ENCODE measurements around the gene OSGIN1.

Gene OSGIN1

DNA sequence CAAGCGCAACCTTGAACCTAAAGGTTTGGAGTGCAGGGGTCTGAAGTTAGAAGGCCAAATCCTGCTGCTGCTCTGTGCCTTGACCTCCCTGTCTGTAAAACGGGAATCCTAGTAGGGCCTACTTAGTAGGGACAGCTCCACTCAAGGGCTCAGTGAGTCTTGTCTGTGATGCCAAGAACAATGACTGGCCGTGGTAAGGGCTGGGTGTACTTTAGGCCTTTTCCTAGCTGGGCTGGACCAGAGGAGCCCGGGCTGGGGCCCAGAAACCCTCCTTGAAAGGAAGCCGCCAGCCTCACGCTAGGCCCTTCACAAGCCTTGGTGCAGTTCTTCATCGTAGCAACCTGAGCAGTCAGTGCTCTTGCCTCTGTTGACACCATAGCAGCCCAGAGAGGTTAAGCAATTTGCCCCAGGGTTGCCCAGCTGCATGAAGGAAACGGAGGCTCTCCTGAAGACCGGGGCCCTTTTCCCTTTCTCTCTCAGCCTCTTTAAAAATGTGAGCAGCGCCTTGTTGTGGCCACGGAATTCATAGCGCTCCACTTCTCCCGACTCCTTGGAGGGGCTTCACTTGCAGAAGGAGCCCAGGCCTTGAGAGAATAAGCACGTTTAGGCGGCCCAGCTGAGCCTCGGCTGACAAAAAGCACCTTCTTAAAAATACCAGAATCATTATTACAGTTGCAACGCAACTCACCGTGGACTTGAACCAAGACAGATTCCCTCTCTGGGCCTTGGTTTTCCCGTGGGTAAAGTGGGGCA, 19.4 kb downstream of the OSGIN1 start:
- no peak for DNase-seq (ENCODE audit: low read depth, low spot score)

DNA sequence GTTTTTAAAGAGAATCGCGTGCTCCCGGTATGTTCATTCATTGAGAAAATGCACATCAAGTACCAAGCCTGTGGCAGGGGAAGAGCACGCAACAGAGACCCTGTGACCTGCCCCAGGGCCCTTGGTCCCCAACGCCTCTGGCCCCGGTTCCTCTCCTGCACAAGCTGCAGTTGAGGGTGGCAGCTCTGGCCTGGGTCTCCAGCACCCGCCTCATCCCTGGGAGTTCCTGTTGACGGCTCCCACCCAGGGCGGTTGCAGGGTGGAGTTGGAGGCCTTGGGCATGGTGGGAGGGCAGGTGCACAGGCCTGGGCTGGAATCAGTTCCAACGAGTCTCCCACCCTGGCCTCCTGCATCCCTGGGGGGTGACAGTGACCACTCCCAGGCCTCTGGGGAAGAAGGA, 20.0 kb downstream of the OSGIN1 start:
- no peak for DNase-seq (ENCODE audit: low read depth, low spot score)

DNA sequence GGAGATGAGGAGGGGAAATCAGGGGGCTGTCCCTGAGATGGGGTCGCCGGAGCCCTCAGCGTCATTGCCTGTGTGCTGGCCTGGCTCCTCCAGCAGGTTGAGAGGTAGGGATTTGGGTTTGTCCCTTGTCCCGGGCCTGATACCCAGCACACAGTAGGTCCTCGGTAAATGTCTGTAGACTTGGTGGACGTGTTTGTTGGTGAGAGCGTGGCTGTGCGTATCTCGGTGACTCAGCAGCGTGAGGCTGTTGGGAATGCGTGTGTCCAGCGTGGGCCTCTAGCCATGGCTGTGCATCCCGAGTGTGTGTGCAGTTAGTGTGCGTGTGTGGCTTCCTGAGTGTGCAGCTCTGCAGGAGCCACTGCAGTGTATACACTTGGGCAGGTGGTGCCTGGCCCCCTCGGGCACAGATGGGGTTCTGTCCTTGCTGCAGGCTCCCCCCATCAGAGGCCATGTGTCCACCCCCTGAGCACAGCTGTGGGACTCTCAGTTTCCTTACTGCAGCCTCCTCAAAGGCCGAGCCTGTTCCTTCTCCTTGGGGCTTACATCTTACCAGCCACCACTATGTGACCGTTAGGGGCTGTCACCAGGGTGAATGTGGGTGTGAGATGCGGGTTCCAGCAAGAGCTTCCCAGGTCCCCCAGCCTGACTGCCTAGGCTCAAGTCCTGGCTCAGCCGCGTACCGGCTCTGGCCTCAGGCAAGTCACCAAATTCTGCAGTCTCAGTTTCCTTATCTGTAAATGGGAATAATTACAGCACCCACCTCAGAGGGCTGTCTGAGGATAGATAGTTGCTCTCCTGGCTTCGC, 20.7 kb downstream of the OSGIN1 start:
- DNase-seq (ENCODE audit: low read depth, low spot score), result no peak

DNA sequence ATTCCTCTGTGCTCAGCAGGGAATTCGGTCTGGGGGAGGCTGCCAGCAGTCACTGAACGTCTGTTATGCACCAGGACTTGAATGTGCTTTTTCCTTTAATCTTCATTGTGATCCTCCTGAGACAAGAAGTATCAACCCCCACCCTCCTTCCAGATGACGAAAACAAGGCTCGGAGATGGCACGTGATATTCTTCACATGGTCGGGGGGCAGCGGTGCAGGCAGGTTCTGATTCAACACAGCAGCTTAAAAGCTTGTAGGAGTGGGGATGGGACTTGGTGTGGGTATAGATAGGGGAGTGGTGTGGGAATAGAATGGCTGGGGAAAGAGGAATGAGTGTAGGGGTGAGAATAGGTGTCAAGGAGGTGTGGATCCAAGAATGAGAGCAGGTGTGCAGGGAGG, 21.4 kb downstream of the OSGIN1 start:
- no peak for DNase-seq (ENCODE audit: low read depth, low spot score)

DNA sequence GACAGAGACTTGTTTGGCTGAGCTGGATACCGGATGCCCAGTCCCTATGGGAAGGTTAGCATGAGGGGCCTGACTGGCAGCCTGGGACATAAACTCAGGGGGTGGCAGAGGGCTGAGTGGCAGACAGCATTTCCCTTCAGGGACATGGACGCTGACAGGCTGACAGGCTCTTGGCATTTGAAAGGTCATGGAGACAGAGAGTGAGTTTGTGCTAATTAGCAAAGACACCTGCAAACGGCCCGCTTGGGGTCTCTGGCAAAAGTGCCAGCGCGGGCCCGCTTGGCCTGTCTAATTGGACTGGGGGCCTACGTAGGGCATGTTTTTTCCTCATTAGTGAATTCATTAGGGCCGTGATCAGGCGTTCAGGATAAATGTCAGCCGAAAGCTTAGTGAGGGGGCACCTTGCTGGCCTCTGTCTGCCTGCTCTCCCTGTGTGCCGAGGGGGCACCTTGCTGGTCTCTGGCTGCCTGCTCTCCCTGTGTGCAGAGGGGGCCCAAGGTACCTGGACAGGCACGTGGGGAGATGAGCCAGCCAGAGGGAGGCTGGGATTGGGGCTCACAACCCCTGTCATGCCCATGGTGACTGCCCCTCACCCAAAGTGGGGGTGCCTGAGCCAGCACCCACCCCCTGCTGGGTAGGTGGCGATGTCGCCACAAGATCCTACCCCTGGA, 22.7 kb downstream of the OSGIN1 start:
- DNase-seq (ENCODE audit: low read depth, low spot score), result no peak

DNA sequence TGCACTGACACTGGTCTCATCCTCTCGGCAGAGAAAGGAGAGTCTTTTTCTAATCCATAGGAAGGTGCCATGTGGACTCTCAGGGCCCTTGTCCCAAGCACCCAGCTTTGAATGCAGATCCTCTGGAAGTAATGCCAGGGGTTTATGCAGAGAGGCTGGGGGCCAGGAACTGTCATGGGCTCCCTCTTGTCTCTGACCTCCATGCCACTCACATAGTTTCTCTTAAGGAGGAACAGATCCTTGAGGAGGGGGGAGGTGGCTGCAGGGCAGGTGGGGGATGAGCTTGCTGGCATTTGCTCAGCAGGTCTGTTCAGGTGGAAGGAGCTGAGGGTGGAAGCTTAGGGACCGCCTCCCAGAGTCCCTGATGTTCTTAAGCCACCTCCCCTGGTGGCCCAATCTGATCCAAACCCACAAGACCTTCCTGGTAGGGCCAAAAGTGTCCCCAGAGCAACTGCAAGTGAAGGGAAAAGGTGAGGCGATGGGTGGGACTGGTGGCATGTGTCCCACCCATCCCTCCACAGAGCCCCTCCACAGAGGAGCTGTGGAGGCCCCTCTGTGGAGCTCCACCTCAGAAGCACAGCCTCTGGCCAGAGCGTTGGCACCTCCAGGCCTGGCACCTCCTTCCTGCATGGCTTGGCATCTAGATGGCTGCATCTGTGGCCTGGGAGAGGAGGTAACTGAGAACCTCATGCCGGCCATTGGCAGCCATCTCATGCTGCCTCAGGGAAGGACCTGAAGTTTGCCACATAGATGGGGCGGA, 24.2 kb downstream of the OSGIN1 start:
- no peak for DNase-seq (ENCODE audit: low read depth, low spot score)

DNA sequence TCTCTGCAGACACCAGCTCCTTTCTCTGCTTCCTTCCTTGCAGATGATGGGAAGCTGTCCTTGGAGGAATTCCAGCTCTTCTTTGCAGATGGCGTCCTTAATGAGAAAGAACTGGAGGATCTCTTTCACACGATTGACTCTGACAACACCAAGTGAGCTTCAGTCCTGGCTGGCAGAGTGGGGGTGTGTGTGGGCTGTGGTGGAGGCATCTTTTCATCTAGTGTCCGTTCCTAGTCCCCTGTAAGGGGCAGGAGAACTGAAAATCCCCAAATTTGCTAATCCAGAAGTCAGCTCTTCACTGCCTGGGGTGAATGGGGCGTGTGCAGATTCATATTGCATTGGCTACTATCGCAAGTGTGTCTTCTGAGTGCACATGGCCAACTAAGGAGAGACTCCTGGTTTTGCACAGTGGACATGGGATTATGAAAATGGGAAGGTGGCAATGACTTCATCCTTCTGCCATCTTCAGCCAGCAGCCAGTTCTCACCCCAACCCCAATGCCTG, 25.4 kb downstream of the OSGIN1 start:
- no peak for DNase-seq (ENCODE audit: low read depth, low spot score)

DNA sequence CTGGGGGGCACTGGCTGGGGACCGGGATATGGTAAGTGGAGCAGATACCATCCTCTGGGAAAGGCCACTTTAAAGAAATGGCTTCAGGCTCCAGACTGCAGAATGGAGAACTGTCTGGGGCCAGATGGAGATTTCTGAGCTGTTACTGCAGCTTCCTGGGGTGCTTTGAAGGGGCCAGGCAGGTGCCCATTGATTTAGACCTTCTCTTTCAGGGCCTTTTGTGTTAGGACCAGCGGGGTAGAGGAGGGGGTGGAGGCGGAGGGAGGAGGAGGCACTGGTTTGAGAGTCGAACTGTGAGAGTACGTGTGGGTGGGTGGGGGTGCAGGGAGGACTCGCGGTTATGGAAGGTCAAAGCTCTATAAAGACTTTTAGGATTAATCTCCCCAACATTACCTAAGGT, 26.4 kb downstream of the OSGIN1 start:
- DNase-seq (ENCODE audit: low read depth, low spot score), result no peak

DNA sequence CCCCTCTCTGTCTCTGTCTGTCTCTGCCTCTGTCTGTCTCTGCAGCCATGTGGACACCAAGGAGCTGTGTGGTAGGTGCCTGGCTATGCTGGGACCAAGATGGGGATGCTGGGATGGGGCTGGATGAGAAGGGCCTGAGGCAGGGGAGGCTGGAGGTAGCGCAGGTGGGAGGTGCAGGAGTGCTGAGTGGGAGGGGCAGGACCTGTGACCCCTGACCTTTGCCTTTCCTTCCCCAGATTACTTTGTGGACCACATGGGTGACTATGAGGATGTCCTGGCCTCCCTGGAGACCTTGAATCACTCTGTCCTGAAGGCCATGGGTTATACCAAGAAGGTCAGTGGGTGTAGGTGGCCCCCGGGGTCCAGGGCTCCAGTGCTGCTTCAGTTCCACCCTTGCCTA, 27.8 kb downstream of the OSGIN1 start:
- no peak for DNase-seq (ENCODE audit: low read depth, low spot score)

DNA sequence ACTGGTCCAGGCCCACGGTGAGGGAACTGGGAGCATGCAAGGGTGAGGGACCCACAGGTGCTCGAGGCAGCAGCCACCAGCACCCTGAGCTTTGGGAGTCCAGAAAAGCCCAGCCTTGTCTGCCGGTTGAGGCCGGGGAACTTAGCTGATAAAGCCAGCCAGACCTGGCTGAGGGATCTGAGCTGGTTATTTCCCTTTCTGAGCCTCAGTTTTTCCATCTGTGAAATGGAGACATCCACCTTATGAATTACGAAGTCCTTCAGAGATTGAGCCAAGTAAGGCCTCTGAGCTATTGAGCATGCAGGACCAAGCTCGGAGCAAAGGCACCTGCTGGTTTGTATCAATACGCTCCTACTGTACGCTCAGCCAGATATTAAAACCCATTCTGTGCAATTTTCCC, 28.8 kb downstream of the OSGIN1 start:
- DNase-seq (ENCODE audit: low read depth, low spot score), result no peak

DNA sequence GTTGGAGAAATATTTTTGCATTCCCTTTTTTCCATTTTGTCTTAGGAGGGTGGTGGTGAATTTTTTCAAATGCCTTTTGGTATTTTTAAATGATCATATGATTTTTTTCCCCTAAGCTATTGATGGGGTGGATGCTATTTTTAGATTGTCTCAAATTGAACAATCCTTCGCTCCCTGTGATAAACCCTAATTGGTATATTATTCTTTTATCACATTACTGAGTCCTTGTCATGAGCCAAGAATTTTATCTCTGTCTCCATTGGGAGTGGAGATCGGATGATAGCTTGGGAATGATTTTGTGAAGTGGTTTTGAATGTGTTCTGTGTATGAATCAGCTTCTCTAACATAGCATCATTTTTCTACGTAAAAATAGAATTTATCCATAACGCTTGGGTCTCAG, 30.5 kb downstream of the OSGIN1 start:
- no peak for DNase-seq (ENCODE audit: low read depth, low spot score)

DNA sequence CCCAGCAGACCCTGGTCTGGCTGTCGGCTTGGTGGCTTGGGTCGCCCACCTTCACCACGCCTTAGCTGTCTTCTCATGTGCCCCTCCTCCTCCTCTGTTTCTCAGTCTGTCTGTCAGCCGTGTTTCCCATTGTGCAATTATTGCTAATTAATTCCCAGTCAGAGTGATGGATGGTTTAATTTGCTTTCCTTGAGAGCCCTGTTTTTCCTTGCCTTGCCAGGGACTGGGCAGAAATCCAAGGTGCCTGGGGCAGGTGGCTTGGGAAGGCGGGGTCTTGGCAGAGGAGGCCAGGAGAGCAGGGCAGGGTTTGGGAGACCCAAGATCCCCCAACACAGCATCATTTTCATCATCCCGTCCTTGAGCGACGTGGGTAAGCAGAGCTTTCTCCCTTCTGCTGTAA, 36.3 kb downstream of the OSGIN1 start:
- DNase-seq (ENCODE audit: low read depth, low spot score), result no peak

DNA sequence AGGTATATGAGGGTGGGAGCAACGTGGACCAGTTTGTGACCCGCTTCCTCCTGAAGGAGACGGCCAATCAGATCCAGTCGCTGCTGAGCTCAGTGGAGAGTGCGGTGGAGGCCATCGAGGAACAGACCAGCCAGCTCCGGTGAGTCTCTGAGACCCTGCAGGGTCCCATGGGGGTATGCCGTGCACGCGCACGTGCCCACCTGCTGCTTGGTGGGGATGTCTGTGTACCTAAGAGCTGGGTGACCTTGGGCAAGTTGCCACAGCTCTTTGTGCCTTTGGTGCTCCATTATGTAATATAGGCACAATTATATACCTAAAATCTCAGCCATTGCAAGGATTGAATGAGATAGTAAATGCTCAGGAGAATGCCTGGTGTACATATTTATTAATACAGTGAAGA, 37.5 kb downstream of the OSGIN1 start:
- DNase-seq (ENCODE audit: low read depth, low spot score), result no peak

DNA sequence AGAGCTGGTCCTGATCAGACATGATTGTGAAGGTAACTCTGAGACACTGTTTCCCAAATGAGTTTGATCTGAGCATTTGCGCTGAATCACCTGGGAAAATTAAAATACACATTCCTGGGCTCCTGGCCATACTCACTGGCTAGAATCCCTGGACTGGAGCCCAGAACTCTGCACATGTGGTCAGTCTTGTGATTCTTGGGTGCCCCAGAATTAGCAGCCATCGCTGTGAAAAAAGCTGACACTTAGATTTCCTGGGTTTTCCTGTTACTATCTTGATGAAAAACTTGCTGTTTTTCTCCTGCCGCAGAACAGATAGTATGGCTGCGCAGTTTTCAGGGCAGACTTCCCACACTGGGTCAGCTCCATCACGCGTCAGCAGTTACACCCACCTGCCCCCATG, 39.6 kb downstream of the OSGIN1 start:
- DNase-seq (ENCODE audit: low read depth, low spot score), result no peak

DNA sequence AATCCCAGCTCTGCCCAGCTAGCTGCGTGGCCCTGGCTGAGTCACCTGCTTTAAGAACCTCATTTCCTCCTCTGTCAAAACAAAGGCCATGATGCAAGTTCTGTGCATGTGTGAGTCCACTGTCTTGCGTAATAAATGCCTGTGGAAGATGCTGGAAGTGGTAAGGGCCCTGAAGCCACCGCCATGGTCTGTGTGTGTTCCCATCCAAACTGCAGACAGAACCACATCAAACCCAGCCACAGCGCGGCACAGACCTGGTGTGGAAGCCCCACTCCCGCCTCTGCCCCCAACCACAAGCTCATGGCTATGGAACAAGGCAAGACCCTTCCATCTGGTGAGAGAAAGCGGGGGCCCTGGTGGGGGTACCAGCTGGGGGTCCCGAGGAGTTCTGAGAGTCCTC, 41.0 kb downstream of the OSGIN1 start:
- no peak for DNase-seq (ENCODE audit: low read depth, low spot score)

DNA sequence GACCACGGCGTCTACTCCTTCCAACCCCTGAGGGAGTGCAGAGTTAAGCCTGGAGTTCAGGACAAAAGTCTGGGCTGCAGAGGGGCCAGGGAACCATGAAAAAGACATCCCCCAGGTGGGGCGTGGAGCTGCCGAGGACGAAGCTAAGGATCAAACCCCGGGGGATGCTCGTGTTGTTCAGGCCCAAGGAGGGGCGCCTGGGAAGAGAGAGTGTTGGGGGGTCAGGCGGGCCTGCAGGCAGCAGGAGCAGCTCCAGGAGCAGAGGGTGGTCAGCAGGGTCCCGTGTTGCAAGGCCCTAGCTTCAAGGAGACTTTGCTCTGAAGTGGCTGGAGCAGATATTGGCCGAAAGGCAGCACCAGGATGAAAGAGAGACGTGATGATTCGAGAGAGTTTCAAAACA, 41.7 kb downstream of the OSGIN1 start:
- no peak for DNase-seq (ENCODE audit: low read depth, low spot score)

DNA sequence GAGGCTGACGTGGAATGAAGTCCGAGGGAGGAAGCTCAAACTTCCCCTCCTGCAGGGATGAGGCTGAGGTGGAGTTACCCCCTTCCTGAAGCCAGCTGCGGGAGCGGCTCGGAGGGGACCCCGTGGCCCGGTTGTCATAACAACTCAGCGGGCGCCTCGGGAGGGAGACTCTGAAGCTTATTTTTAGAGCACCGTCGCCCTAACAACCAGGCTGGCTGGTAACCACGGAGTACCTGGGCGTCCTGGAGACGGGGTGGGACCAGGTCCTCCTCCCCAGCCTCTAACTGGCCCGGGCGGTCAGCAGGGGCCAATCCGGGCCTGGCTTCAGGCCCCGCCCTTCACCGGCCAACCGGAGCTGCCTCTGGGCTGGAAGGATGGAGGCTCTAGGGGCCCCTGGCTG, 42.7 kb downstream of the OSGIN1 start:
- peak; percentile 40 for DNase-seq (ENCODE audit: low read depth, low spot score)

DNA sequence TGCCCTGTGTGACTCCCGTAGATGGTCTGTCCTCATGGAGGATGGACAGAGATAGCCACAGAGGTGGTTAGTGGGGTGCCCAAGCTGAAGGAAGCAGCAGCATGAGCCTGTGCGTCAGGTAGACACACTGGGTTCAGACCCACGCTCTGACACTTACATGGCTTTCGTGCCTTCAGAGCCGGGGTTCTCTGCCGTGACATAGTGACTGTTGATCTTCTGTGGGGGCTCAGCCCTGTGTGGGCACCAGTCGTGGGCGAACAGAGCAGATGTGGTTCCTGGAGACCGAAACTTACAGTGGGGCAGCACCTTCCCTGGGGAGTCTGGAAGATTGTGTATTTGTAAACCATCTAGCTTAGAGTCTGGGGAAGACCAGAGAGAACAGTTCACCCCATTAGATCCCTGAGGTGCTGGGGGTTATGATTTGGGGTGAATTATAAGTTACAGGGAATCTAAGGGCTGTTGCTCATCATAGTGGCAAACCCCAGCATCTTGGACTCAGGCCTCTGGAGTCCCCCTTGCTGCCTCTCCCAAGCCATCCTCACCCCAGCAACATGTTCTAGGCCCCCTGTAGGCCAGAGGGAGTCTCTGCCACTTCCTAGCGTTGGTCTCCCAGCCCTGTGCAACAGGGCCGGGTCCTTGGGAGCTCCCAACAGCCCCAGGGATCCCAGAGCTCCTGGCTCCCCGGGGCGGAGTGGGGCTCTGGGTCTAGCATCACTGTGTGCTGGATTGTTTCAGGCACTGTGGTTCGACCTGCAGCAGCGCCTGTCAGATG, 43.6 kb downstream of the OSGIN1 start:
- DNase-seq (ENCODE audit: low read depth, low spot score), result no peak

DNA sequence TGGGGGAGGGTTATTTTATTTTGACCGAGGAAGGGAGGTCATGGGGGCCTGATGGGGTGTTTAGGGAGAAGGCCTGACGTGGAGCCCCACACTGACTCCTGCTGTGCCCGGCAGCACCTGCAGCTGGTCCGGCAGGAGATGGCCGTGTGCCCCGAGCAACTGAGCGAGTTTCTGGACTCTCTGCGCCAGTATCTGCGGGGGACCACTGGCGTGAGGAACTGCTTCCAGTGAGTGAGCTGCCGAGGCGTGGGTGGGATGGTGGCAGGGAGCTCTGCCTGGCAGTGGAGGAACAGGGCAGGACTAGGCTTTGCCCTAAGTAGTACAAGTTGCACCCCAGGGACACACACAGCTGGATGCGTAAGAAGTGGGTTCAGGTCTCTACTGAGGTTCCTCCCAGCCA, 45.1 kb downstream of the OSGIN1 start:
- no peak for DNase-seq (ENCODE audit: low read depth, low spot score)

DNA sequence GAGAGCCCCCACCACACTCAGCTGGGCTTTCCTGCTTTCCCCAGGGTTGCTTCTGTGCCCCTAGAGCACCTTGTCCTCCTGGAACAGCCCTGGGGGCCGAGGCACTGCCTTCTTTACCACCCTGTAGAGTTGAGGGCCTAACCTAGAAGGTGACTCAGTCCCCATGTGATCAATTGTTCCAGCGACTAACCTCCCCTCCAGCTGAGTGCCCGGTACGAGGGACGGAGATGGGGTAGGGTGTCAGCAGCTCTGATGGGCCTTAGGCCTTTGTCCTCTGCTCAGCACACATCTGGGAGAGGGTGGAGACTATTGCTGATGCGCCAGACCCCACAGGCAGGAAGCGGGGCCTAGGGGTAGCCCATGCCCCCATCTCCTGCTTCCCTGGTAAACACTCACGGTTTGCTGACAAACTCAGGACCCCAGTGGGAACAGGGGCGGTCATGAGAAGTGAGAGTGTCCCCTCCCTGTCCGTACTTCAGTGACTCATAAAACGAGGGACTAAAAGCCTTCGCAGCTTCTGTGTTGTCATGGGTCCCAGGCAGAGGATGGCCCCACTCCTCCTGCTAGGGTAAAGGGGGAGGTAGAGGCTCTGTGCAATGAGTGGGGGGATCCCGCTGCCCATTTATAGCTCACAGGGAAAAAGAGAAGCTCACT, 48.1 kb downstream of the OSGIN1 start:
- DNase-seq (ENCODE audit: low read depth, low spot score), result no peak

DNA sequence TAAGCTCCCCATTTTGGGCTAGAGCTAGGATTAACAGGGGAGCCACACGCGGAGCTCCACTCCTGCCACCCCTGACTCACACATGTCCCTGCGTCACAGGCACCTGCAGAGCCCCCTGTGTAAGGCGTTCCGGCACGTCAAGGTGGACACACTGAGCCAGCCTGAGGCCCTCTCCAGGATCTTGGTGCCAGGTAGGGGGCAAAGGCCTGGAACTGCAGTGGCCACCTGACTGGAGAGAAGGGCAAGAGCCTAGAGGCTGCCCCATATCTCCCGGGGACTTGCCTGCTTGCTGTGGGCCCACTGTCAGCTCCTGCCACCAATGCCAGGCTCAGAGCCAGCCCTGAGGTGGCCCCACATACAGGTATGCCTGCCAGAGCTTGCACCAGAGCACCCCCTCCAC, 48.7 kb downstream of the OSGIN1 start:
- no peak for DNase-seq (ENCODE audit: low read depth, low spot score)
